IMR-90 (cell line): Measurements from ENCODE around the gene PTRHD1. TPM values are rescaled to one million over a fixed set of nuclear protein-coding genes. Genes with fewer than 3 reads are reported as not detected.

Experiments used
- ATAC-seq: fragments of 200-7000 bp; cut with Tn5 transposase; 2 replicates; pipeline ENCODE4 v1.9.1; 2020; ENCODE audit warnings: low read depth, mild to moderate bottlenecking, moderate library complexity
- BruUV-seq: library from RNA; stranded (reverse); fragments of 400-500 nt; replicated peaks from 2 replicates; lab custom pipeline; 2021; lab: Mats Ljungman, UMichigan
- CTCF ChIA-PET: fragments of 300-600 bp; formaldehyde crosslinking; extraction: SDS; loops from one replicate; lab custom pipeline; 2021; ENCODE audit warnings: antibody characterized with exemption; lab: Yijun Ruan, JAX
- POLR2A ChIA-PET: fragments of 300-600 bp; sonication (Branson Sonifier 250); formaldehyde crosslinking; loops from one replicate; lab custom pipeline; 2022; ENCODE audit warnings: antibody characterized with exemption; ENCODE audit not compliant: unreplicated experiment; lab: Charles Lee
- DNase-seq: peaks from one replicate; pipeline ENCODE4 v3.0.0; 2013
- H2AFZ ChIP-seq: replicated peaks from 2 replicates; pipeline ENCODE3; 2013; ENCODE audit warnings: low read length, mild to moderate bottlenecking; ENCODE audit not compliant: poor library complexity
- H2AK5ac ChIP-seq: 2 replicates; pipeline ENCODE4 v1.6.1; 2013; ENCODE audit warnings: low read depth, low read length, inconsistent platforms
- H2AK9ac ChIP-seq: replicated peaks from 2 replicates; pipeline ENCODE3; 2013; ENCODE audit warnings: mild to moderate bottlenecking, low read depth, low read length, moderate library complexity; ENCODE audit not compliant: poor library complexity
- H2BK120ac ChIP-seq: 2 replicates; pipeline ENCODE4 v1.6.1; 2013; ENCODE audit warnings: low read depth, low read length, inconsistent platforms
- H2BK15ac ChIP-seq: 3 replicates; pipeline ENCODE4 v1.6.1; 2013; ENCODE audit warnings: low read depth, low read length, inconsistent platforms
- H2BK20ac ChIP-seq: 2 replicates; pipeline ENCODE4 v1.6.1; 2013; ENCODE audit warnings: low read depth, mild to moderate bottlenecking, inconsistent platforms, low read length, moderate library complexity
- H2BK5ac ChIP-seq: 2 replicates; pipeline ENCODE4 v1.6.1; 2013; ENCODE audit warnings: mild to moderate bottlenecking, low read depth, low read length, inconsistent platforms; ENCODE audit not compliant: poor library complexity, severe bottlenecking
- H3K14ac ChIP-seq: replicated peaks from 2 replicates; pipeline ENCODE4 v1.6.1; 2013; ENCODE audit warnings: low read depth, low read length, inconsistent platforms
- H3K18ac ChIP-seq: 2 replicates; pipeline ENCODE4 v1.6.1; 2013; ENCODE audit warnings: low read depth, low read length, control low read depth
- H3K23ac ChIP-seq: 2 replicates; pipeline ENCODE4 v1.6.1; 2013; ENCODE audit warnings: low read depth, low read length, inconsistent platforms
- H3K27ac ChIP-seq: 2 replicates; pipeline ENCODE4 v1.5.1; 2013; ENCODE audit warnings: mild to moderate bottlenecking, control low read depth, low read length; ENCODE audit not compliant: insufficient read depth
- H3K27me3 ChIP-seq: 2 replicates; pipeline ENCODE4 v1.6.1; 2013; ENCODE audit warnings: low read length; ENCODE audit not compliant: control insufficient read depth, insufficient read depth
- H3K36me3 ChIP-seq: 2 replicates; pipeline ENCODE4 v1.6.1; 2013; ENCODE audit warnings: low read length, mixed read lengths; ENCODE audit not compliant: control insufficient read depth, insufficient read depth
- H3K4ac ChIP-seq: 2 replicates; pipeline ENCODE4 v1.6.1; 2013; ENCODE audit warnings: low read depth, low read length, inconsistent platforms
- H3K4me1 ChIP-seq: 2 replicates; pipeline ENCODE4 v1.6.1; 2013; ENCODE audit warnings: low read length, mixed read lengths; ENCODE audit not compliant: control insufficient read depth, insufficient read depth
- H3K4me2 ChIP-seq: 2 replicates; pipeline ENCODE4 v1.6.1; 2013; ENCODE audit warnings: low read depth, mild to moderate bottlenecking, control low read depth, low read length, moderate library complexity
- H3K4me3 ChIP-seq: 2 replicates; pipeline ENCODE4 v1.5.1; 2013; ENCODE audit warnings: low read depth, mild to moderate bottlenecking, control low read depth, low read length, moderate library complexity; ENCODE audit not compliant: insufficient read depth
- H3K56ac ChIP-seq: 2 replicates; pipeline ENCODE4 v1.6.1; 2013; ENCODE audit warnings: low read length, inconsistent platforms; ENCODE audit not compliant: insufficient read depth; ENCODE audit errors: extremely low read depth
- H3K79me1 ChIP-seq, 2 experiments: 2 replicates each; pipeline ENCODE4 v1.6.1; 2013; ENCODE audit warnings: low read length in 2 of 2, inconsistent platforms in 1 of 2, low read depth in 1 of 2
- H3K9ac ChIP-seq: 2 replicates; pipeline ENCODE4 v1.6.1; 2013; ENCODE audit warnings: low read depth, low read length, control low read depth
- H3K9me1 ChIP-seq: 2 replicates; pipeline ENCODE4 v1.6.1; 2013; ENCODE audit warnings: low read length, inconsistent platforms; ENCODE audit not compliant: insufficient read depth
- H3K9me3 ChIP-seq: 2 replicates; pipeline ENCODE4 v1.6.1; 2013; ENCODE audit warnings: low read length; ENCODE audit not compliant: control insufficient read depth, insufficient read depth
- H4K20me1 ChIP-seq: 2 replicates; pipeline ENCODE4 v1.6.1; 2013; ENCODE audit warnings: low read length, inconsistent platforms; ENCODE audit not compliant: insufficient read depth
- H4K5ac ChIP-seq: 2 replicates; pipeline ENCODE4 v1.6.1; 2013; ENCODE audit warnings: mild to moderate bottlenecking, low read depth, low read length, control low read depth
- H4K8ac ChIP-seq, 2 experiments: 2 replicates each; pipeline ENCODE4 v1.6.1; 2013; ENCODE audit warnings: low read depth in 2 of 2, low read length in 2 of 2, control low read depth in 1 of 2, inconsistent platforms in 1 of 2
- H4K91ac ChIP-seq: 2 replicates; pipeline ENCODE4 v1.6.1; 2013; ENCODE audit warnings: low read depth, low read length, inconsistent platforms; ENCODE audit not compliant: insufficient read depth
- BHLHE40 ChIP-seq: fragments of 150-350 bp; IDR thresholded peaks from 2 replicates; pipeline ENCODE4 v1.6.1; 2016; ENCODE audit warnings: mild to moderate bottlenecking, low read depth, low read length
- CTCF ChIP-seq: conservative IDR thresholded peaks from 2 replicates; pipeline ENCODE4 v1.5.1; 2012; ENCODE audit warnings: mild to moderate bottlenecking, low read depth, low read length, improper control_type of control experiment
- NFE2L2 ChIP-seq: fragments of 150-350 bp; IDR thresholded peaks from 2 replicates; pipeline ENCODE4 v1.6.1; 2016; ENCODE audit warnings: low read depth, mild to moderate bottlenecking, low read length
- POLR2A ChIP-seq: IDR thresholded peaks from 2 replicates; pipeline ENCODE4 v1.6.1; 2012; ENCODE audit warnings: mild to moderate bottlenecking, low read depth, low read length
- RAD21 ChIP-seq: IDR thresholded peaks from 2 replicates; pipeline ENCODE4 v1.6.1; 2012; ENCODE audit warnings: low read length, improper control_type of control experiment
- RCOR1 ChIP-seq: IDR thresholded peaks from 2 replicates; pipeline ENCODE4 v1.6.1; 2012; ENCODE audit warnings: mild to moderate bottlenecking, low read length, improper control_type of control experiment; ENCODE audit not compliant: insufficient replicate concordance
- RFX5 ChIP-seq: IDR thresholded peaks from 2 replicates; pipeline ENCODE4 v1.8.0; 2012; ENCODE audit warnings: low read depth, mild to moderate bottlenecking, low read length, moderate library complexity
- SMC3 ChIP-seq: fragments of 150-350 bp; IDR thresholded peaks from 2 replicates; pipeline ENCODE4 v1.6.1; 2016; ENCODE audit warnings: low read depth, mild to moderate bottlenecking, antibody characterized with exemption, low read length, moderate library complexity
- WGBS, 2 experiments: methylation state at CpG; one replicate each; pipeline versions ENCODE4 v1.1.5 to v1.1.7; 2013; ENCODE audit warnings: missing lambda C conversion rate in 2 of 2; ENCODE audit not compliant: insufficient read length in 1 of 2; ENCODE audit errors: extremely low coverage in 2 of 2; 5-methylcytosine and 5-hydroxymethylcytosine counted together
- dilution Hi-C: fragments of 300-500 bp; cut with HindIII; formaldehyde crosslinking; loops from one replicate; pipeline ENCODE4 v1.14.3; 2018; ENCODE audit warnings: low sequenced_read_pairs; ENCODE audit not compliant: unreplicated experiment
- in situ Hi-C: fragments of 300-500 bp; cut with MboI; formaldehyde crosslinking; loops from 3 replicates; pipeline ENCODE4 v1.14.3; 2019; ENCODE audit warnings: low sequenced_read_pairs, inconsistent platforms, mixed read lengths
- intact Hi-C: fragments of 100-400 bp; cut with micrococcal nuclease; formaldehyde crosslinking; loops from 2 replicates; pipeline ENCODE4 v1.10.0; 2022
- polyA plus RNA-seq, 3 experiments: library from polyadenylated mRNA; depleted of rRNA; stranded (reverse); fragments of >200 nt; gene quantifications; 2 replicates each; pipeline ENCODE4 v1.2.3, GENCODE V29; 2012; ENCODE audit warnings: low replicate concordance in 1 of 3
- total RNA-seq: library from RNA; depleted of rRNA; stranded (reverse); fragments of >200 nt; gene quantifications from 2 replicates; pipeline ENCODE4 v1.2.3, GENCODE V29; 2012
- TF ChIP-seq, protein P1 (sequence below): fragments of 150-350 bp; IDR thresholded peaks from 2 replicates; pipeline ENCODE4 v1.6.1; 2016; ENCODE audit warnings: low read depth, mild to moderate bottlenecking, low read length, moderate library complexity, borderline replicate concordance

PTRHD1 gene
- total and polyA plus RNA-seq, 2 of the 4 experiments (the other 2 are of a cell fraction), result 11.7 to 30.9 TPM

DNA sequence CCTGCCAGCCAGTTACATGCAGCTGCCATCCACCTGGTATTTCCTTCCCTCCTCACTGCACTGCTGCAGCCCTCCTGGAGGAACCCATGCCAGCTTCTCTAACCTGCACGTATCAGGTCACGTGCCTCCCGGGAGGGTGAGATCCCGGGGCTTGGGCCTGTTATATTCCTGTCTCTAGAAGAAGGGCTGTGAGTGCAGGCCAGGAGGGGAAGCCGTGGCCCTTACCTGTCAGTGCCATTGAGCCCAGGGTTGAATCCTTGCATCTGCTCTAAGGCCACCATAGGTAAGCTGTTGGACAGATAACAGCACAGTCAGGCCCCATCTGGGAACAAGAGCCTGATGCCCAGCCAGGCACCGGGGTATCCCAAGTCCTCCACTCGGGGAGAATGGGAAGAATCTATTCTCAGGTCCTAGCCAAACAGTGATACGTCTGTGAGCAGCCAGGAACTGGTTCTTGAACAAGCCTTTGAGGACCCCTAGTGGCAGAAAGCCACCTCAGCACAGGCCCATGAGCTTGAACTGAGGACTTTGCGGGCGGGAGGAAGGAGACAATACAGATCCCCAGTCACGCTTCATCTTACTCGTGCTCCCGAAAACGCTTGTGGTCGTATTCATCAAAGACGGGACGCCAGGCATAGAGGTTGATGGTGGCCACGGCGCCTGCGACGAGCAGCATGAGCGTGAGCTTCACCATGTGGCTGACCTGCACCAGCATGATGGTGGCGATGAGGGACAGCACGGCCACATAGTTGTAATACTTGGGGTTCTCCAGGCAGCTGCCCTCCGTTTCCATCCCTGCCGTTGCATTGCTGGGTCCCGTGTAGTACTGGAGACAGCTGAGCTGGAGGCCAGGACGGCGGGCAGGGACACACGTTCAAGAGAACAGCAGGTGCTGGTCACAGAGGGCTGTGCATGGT, 34.4 kb upstream of the PTRHD1 start:
- Histone ChIP-seq H3K4me1 (no peaks in the 10 kb centered on the region), H3K79me1 (peaks cover 0 to 8% of the 10 kb centered on the region in 2 experiments; a peak in 1 of 4 replicates), H4K20me1 (0 out of 2 replicates have a peak, but pooled peaks cover 4% of the 10 kb centered on the region), H4K8ac (no peak overlapping the region), H3K9me3 (no peaks in the 10 kb centered on the region), H2AK9ac (peak overlapping the region; percentile 71), H3K27me3 (no peaks in the 10 kb centered on the region), H2AK5ac (peak overlapping the region; percentile 91), H3K56ac (no peak overlapping the region), H3K9me1 (0 out of 2 replicates have a peak, but pooled peaks cover 2% of the 10 kb centered on the region), H2BK5ac (no peak overlapping the region), H4K91ac (no peak overlapping the region), H2BK15ac (no peak overlapping the region), H3K18ac (no peak overlapping the region), H3K4ac (no peak overlapping the region), H3K36me3 (peaks cover 19% of the 10 kb centered on the region), H2BK20ac (no peak overlapping the region), H3K4me3 (no peak overlapping the region), H3K4me2 (no peak overlapping the region), H3K14ac (no peak overlapping the region), H2AFZ (peak overlapping the region; percentile 81), H3K27ac (no peak overlapping the region), H3K9ac (no peak overlapping the region), H4K5ac (no peak overlapping the region), H2BK120ac (no peak overlapping the region), H3K23ac (no peak overlapping the region)
- peak; percentile 37; the same call in 1 of the 2 replicates for TF ChIP-seq POLR2A
- TF ChIP-seq SMC3, result peak; percentile 95
- TF ChIP-seq, protein P1, sequence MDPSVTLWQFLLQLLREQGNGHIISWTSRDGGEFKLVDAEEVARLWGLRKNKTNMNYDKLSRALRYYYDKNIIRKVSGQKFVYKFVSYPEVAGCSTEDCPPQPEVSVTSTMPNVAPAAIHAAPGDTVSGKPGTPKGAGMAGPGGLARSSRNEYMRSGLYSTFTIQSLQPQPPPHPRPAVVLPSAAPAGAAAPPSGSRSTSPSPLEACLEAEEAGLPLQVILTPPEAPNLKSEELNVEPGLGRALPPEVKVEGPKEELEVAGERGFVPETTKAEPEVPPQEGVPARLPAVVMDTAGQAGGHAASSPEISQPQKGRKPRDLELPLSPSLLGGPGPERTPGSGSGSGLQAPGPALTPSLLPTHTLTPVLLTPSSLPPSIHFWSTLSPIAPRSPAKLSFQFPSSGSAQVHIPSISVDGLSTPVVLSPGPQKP, result no peak
- no peak for TF ChIP-seq BHLHE40
- peak; percentile 94 for TF ChIP-seq CTCF
- no peak for TF ChIP-seq RFX5
- TF ChIP-seq RAD21, result peak; percentile 94
- TF ChIP-seq RCOR1, result no peak
- TF ChIP-seq NFE2L2, result no peak
- intact Hi-C loops, result loop anchor here (1.0 to 5.0 kb wide), 5 partner anchors 145 to 417 kb away; partner anchors contain the start of genes DNAJC27 and NCOA1
- ATAC-seq, result peak; percentile 97
- WGBS, 2 experiments, result 42% methylated on average over 22 of the region's 30 CpGs; no CpG with 5 or more reads in 1 of the 2 experiments
- DNase-seq, result peak; percentile 89
- in situ Hi-C loops, result loop anchor here (5.0 kb wide), 2 partner anchors 215 to 420 kb away; no protein-coding TSS in a partner anchor
- no TSS peak for BruUV-seq
- ChIA-PET POLR2A (no interaction called here), CTCF (interaction anchor here (0.6 to 1.2 kb wide), 8 partner anchors 14 to 418 kb away, joined by 3 to 5 read pairs (median 4); no protein-coding TSS in a partner anchor)
- dilution Hi-C loops, result no loop called here
